ENCODE data around the gene PLIN1.

PLIN1 gene

GRCh38 chr15:89671687-89672086 lies 7.5 kb downstream of the PLIN1 start:
- DNase-seq: no peak

DNA sequence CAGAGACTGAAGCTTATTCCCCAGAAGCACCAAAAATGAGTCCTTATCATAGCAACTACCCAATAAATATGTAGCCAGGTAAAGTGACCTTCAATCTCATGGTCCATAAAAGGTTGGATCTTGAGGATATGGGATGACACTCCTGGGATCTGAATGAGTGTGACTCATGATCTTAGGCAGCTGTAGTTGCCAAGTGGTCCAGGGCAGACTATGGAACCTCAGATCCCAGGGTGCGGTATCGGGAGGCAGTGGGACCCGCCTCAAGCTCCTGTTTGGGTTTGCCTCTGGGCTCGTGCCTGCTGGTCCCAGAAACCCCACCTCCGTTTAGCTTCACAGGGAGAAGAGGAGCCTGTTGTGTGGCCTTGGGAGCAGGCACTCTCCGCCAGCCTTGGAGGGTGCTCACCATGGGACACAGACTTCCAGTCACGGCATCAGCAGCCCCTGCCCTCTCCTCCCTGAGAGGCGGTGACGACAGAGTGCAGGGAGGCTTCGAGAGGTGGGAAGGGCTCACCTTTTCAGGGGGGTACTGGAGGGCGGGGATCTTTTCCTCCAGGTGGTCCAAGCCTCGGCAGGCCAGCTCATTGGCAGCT lies 8.1 kb downstream of the PLIN1 start:
- no peak for DNase-seq

- no peak for DNase-seq
Measured at GRCh38 chr15:89669941-89670340, 9.2 kb downstream of the PLIN1 start.

DNA sequence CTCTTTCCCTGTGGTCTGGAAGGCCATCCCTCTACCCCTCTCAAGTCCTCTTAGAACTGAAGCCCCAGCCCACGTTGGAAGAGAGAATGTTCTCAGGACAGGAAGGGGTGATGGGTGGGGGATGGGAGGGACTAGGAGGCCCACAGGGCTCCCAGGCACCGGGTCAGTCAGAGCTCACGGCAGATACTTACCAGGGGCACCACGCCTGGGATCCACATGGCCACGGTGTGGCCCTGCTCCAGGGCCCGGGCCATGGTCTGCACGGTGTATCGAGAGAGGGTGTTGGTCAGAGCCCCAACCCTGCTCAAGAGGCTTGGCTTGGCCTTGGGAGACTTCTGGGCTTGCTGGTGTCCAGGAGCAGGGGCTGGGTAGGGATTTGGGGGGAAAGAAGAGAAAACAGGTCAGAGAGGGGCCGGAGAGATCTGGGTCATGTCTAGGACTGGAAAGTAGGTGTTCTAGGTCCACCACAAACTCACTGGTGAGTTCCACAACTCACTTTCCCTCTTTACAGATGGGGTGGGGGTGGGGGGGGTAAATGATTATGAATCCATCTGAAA lies 9.8 kb downstream of the PLIN1 start:
- no peak for DNase-seq

DNA sequence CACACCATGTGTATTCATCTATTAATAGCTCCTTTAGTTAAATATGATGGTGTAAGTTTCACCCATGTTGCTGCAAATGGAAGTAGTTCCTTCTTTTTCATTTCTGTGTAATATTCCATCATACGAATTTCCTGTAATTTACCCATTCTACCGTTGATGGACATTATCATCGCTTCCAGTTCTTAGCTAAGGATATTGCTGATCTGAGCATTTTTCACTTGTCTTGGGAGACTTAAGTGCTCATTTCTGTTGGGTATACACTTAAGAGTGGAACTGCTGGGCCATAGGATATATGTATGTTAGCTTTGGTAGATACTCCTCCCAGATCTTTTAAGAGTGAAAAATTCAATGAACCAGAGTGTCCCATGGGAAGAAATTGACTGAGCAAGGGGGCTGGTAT lies 11.0 kb downstream of the PLIN1 start:
- no peak for DNase-seq

GRCh38 chr15:89667706-89667960 lies 11.5 kb downstream of the PLIN1 start:
- no peak for DNase-seq

- DNase-seq: no peak
Measured at GRCh38 chr15:89666858-89667705, 12.1 kb downstream of the PLIN1 start.

GRCh38 chr15:89666184-89666857 lies 12.8 kb downstream of the PLIN1 start:
- DNase-seq: no peak

- DNase-seq: peak in 1 of 2 experiments; percentile 35
Measured at GRCh38 chr15:89665449-89666181, 13.6 kb downstream of the PLIN1 start.

DNA sequence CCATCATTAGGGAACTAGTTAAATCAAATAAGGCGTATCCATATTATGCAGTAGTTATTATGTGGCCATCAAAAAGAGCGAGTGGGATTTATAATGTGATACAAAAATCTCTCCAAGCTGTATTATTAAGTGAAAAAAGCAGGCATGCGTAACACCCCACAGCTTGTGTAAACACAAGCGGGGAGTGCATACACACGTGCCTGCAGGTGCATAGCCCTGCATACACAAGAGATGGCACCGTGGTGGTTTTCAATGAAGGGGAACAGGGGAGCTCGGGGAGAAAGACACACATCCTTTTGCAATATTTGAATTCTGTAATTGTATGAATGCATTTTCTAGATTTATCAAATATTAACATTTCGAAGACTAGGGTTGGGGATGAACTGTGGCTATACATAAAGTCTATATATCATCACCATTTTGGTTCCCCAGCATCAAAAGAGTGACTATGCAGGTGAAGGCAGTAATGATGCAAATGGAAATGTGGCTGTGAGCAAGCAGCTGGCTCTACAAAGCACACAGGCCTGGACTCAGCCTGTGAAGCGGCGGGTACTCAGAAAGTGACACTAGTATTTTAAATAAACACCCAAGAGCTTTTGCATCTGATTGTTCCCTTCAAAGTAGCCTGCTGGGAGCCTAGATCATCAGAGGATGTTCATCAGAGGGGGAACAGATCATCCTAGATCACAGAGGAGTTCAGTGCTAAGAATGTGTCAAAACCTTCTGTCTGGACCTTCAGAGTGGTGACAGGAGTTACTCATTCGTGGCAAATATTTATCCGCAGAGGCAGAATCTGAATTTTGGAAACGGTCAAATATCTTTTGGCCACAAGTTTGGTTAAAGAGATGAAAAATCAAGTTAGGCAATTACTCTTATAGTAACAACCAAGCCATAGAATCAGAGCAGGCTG lies 14.5 kb downstream of the PLIN1 start:
- peak; percentile 37 to 40 for DNase-seq

- DNase-seq: no peak
Measured at GRCh38 chr15:89662893-89663626, 16.1 kb downstream of the PLIN1 start.

DNA sequence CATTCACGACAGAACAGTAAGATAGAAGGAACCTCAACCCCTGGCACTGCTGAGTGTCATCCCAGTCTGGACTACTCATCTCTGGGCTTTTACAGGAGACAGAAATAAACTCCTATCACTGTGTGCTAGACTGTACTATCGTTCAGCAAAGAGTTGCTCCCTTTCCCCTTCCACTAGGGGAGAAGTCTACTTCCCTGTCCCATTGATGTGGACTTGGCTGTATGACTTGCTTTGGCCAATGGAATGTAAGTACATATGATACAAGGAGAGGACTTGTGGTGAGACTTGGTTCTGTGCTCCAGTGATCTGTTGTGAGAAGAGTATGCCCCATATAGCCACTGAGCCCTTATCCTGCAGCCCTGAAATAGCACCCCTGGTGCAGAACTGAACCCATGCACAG lies 18.6 kb downstream of the PLIN1 start:
- DNase-seq: no peak

- no peak for DNase-seq
Measured at GRCh38 chr15:89659295-89659694, 19.9 kb downstream of the PLIN1 start.

DNA sequence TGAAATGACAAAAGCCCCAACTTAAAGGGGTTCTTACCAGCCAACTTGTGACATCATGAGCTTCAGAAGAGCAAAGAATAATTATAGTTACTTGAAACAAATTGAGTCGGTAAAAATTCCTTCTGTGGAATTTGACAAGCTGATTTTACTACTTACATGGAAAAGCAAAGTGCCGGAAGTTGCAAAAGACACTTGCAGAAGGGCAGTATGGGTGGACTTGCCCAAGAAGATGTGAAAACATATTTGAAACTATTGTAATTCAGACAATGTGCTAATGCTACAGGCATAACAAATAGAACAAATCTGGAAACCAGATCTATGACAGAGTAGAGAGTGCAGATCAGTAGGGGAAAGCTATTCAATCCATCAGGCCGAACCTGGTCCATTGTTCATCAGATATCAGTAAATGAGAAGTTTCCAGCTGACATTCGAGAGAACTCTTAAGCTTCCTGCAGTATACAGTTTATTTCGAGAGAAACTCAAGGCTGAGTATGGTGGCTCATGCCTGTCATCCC lies 21.4 kb downstream of the PLIN1 start:
- no peak for DNase-seq

- DNase-seq: no peak
Measured at GRCh38 chr15:89656116-89656815, 22.9 kb downstream of the PLIN1 start.

DNA sequence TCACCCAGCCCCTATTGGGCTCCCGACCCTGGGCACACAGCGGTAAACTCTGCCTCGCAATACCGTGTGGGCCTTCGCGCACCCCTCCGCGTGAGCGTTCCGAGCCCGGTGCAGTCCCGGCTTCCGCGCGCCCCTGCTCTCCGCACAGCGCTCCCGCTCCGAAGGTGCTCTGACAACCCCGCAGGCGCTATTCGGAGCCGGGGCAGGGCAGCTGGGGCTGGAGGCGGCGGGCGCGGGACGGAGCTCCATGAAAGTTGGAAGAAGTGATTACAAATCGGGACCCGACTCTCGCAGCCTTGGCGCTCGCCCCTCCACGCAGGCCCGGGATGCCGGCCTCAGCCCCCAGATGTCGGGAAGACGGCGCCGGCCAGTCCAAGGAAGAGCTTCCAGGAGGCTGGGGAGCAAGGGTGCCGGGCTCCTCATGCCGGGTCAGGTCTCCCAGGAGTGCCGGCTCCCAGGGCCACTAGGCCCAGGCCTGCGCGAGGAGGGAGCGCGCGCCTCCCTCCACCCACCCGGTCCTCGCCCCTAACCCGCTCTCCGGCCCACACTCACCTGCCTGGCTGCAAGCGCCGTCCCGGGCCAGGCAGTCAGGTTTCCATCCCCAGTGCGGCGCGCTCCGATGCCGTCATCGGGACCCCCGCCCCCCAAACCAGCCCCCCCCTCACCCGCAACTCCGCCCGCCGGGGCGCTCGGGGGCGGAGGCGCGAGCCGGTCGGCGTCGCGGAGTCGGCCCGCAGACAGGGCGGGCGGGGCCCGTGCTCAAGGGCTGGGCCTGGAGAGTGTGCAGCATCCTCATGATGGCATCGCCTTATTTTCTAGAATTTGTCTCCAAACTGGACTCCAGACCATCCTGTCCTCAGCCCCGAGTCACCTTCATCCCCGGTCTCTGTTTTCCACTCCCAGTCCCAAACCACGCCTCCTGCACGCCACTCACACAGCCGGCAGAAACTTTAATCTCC lies 24.0 kb downstream of the PLIN1 start, which contains the start of gene KIF7:
Gene KIF7, minus strand, starts transcription at position 621 of the 959 bp plus-strand sequence. CDS start 2,537 bp downstream, outside the sequence.
- no peak for DNase-seq

- no peak for DNase-seq
Measured at GRCh38 chr15:89654301-89654761, 24.8 kb downstream of the PLIN1 start.

GRCh38 chr15:89653578-89653977 lies 25.6 kb downstream of the PLIN1 start:
- no peak for DNase-seq

GRCh38 chr15:89652666-89653065 lies 26.5 kb downstream of the PLIN1 start:
- DNase-seq: no peak

Measured in SHP77 (cell line).